Measurements from ENCODE around the gene KRTAP4-5.
A peak's percentile ranks its signal among the peaks of the same experiment; 100 is the strongest.
"Not testable (repeated sequence)": the region's sequence is repeated elsewhere in the genome, so short reads cannot be mapped to it uniquely, and the experiment has no call there.

The KRTAP4-5 gene

DNA sequence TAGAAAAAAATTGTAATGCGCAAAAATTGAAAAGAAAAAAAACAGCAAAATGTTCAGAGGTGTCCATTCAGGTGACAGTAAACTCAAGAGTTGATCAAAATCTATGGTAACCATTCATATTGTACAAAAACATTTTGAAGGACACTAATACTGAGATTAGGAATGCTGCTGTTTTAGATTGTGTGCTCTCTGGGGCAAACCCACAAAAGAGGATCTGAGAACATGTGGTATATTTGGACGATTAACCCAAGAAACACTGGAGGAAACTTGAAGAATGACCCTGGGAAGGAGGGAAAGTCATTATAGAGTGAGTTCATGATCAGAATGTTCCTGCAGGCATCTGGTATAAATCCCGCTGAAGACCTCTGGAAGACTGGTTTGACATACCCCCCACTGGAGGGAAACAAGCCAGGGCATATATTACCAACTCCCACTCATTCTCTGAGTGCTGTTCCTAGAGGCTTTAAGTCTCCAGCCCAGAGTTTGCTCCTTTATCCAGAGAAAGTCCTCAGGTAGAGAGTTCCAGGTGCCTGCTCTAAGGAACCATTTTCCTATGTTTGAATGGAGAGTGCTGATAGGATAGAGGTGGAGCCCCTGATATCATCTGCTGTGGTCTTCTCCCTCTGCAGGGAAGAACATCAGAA is 27.2 kb upstream of the KRTAP4-5 start:
- peak overlapping the region; percentile 86 for H3K4me2 ChIP-seq

DNA sequence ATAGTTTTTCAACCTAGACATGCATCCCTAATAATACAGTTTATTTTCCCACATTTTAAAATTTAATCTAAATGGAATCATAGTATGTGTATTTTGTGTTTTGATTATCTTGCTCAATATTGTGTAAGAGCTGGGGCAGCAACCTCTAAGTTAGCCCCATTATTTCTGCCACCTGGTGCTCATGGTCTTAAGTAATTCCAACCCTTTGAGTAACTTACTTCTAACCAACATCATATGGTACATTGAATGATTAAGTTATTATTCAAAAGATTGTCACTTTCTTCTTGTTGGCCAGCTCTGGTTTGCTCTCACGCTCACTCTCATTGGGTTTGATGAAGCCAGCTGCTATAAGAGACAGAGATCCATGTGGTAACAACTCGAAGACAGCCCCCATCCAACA is 22.3 kb upstream of the KRTAP4-5 start:
- no peaks in the 10 kb centered on the region for H3K36me3 ChIP-seq
- H3K27ac ChIP-seq: no peak overlapping the region
- TF ChIP-seq Cebpa-rat (IDR thresholded peaks at IDR 0.05): no peak
- H3K4me2 ChIP-seq: no peak overlapping the region
- H4K20me1 ChIP-seq: no peaks in the 10 kb centered on the region
- no peak overlapping the region for H3K9ac ChIP-seq
- H3K4me3 ChIP-seq: no peak overlapping the region
- no peaks in the 10 kb centered on the region for H3K27me3 ChIP-seq
- peaks cover 22% of the 10 kb centered on the region for H3K4me1 ChIP-seq
- peaks cover 7% of the 10 kb centered on the region; the same call in 1 of the 2 replicates for H3K9me3 ChIP-seq

More for the DNA sequence above, 27.2 kb upstream of the KRTAP4-5 start:
- Histone ChIP-seq H4K20me1 (no peaks in the 10 kb centered on the region), H3K4me3 (no peak overlapping the region), H3K9ac (no peak overlapping the region), H3K27ac (no peak overlapping the region), H3K36me3 (no peaks in the 10 kb centered on the region), H3K4me1 (peaks cover 28% of the 10 kb centered on the region), H3K27me3 (no peaks in the 10 kb centered on the region), H3K9me3 (no peaks in the 10 kb centered on the region)
- no peak for TF ChIP-seq Cebpa-rat (IDR thresholded peaks at IDR 0.05)

DNA sequence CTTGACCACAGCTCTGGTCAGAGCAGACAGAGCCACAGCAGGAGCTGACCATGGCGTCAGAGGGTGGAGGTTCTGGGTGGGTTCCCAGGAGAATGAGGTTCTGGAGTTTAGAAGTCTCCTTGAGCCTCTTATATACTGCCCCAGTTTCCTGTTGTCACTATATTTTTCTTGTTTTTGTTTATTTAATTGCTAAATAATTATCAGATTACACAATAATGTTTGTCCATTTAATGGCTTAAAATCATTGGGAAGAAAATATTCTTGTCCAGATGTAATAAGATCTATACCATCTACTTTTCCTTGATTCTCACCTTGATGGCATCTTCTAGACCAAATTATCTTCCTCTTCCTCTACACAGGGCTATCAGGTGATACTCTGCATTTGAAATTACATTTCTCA is 18.5 kb upstream of the KRTAP4-5 start, which contains the start of gene KRTAP4-3:
TSS of gene KRTAP4-3 (minus strand) at position 101 of the 400 bp plus-strand sequence. CDS start at position 52, 49 bp downstream.
- H3K9ac ChIP-seq: no peak within 1 kb of the TSS
- TF ChIP-seq Cebpa-rat (IDR thresholded peaks at IDR 0.05): no peak
- no peak within 1 kb of the TSS for H3K4me3 ChIP-seq
- no peaks in the 10 kb centered on the region for H3K4me1 ChIP-seq
- peaks cover 7% of the 10 kb centered on the region; the same call in 1 of the 2 replicates for H3K9me3 ChIP-seq
- H4K20me1 ChIP-seq: no peaks in the 10 kb centered on the region
- no peaks in the 10 kb centered on the region for H3K36me3 ChIP-seq
- no peak within 1 kb of the TSS for H3K27ac ChIP-seq
- no peak within 1 kb of the TSS for H3K4me2 ChIP-seq
- no peaks in the 10 kb centered on the region for H3K27me3 ChIP-seq

- TF ChIP-seq Cebpa-rat (IDR thresholded peaks at IDR 0.05): no peak
- no peak overlapping the region for H3K4me3 ChIP-seq
- no peak overlapping the region for H3K27ac ChIP-seq
- no peak overlapping the region for H3K4me2 ChIP-seq
- H3K36me3 ChIP-seq: no peaks in the 10 kb centered on the region
- no peaks in the 10 kb centered on the region for H3K4me1 ChIP-seq
- peaks cover 7% of the 10 kb centered on the region; the same call in 1 of the 2 replicates for H3K9me3 ChIP-seq
- no peak overlapping the region for H3K9ac ChIP-seq
- no peaks in the 10 kb centered on the region for H4K20me1 ChIP-seq
- H3K27me3 ChIP-seq: no peaks in the 10 kb centered on the region
These were observed 17.9 kb upstream of the KRTAP4-5 start for GRCh38 chr17:41167561-41167960.

GRCh38 chr17:41163828-41164227 is 14.2 kb upstream of the KRTAP4-5 start:
- H3K9ac ChIP-seq: no peak overlapping the region
- no peak overlapping the region for H3K27ac ChIP-seq
- no peak overlapping the region for H3K4me3 ChIP-seq
- H4K20me1 ChIP-seq: no peaks in the 10 kb centered on the region
- H3K9me3 ChIP-seq: peaks cover 7% of the 10 kb centered on the region; the same call in 1 of the 2 replicates
- H3K36me3 ChIP-seq: no peaks in the 10 kb centered on the region
- no peak overlapping the region for H3K4me2 ChIP-seq
- no peak for TF ChIP-seq Cebpa-rat (IDR thresholded peaks at IDR 0.05)
- no peaks in the 10 kb centered on the region for H3K27me3 ChIP-seq
- H3K4me1 ChIP-seq: no peaks in the 10 kb centered on the region

GRCh38 chr17:41160648-41161047 is 11.0 kb upstream of the KRTAP4-5 start, which contains the start of gene KRTAP4-4:
KRTAP4-4 (minus strand) TSS chr17:41160748; CDS start chr17:41160691, 57 bp downstream.
- no peaks in the 10 kb centered on the region for H3K9me3 ChIP-seq
- no peaks in the 10 kb centered on the region for H4K20me1 ChIP-seq
- no peak for TF ChIP-seq Cebpa-rat (IDR thresholded peaks at IDR 0.05)
- no peak within 1 kb of the TSS for H3K4me2 ChIP-seq
- H3K9ac ChIP-seq: no peak within 1 kb of the TSS
- H3K27ac ChIP-seq: no peak within 1 kb of the TSS
- no peaks in the 10 kb centered on the region for H3K4me1 ChIP-seq
- H3K27me3 ChIP-seq: no peaks in the 10 kb centered on the region
- no peak within 1 kb of the TSS for H3K4me3 ChIP-seq
- H3K36me3 ChIP-seq: no peaks in the 10 kb centered on the region

- H3K27me3 ChIP-seq, H3K4me3 ChIP-seq, H3K27ac ChIP-seq, H3K4me1 ChIP-seq, H3K9me3 ChIP-seq, H3K9ac ChIP-seq, H4K20me1 ChIP-seq, H3K4me2 ChIP-seq, H3K36me3 ChIP-seq: not testable (repeated sequence)
These were observed 10.6 kb upstream of the KRTAP4-5 start for GRCh38 chr17:41160190-41160589.

GRCh38 chr17:41153856-41154255 is 4.2 kb upstream of the KRTAP4-5 start:
- Histone ChIP-seq H4K20me1 (no peaks in the 10 kb centered on the region), H3K27me3 (no peaks in the 10 kb centered on the region), H3K4me2 (no peak overlapping the region), H3K4me1 (no peaks in the 10 kb centered on the region), H3K4me3 (no peak overlapping the region), H3K27ac (no peak overlapping the region), H3K9me3 (no peaks in the 10 kb centered on the region), H3K9ac (no peak overlapping the region), H3K36me3 (no peaks in the 10 kb centered on the region)
- no peak for TF ChIP-seq Cebpa-rat (IDR thresholded peaks at IDR 0.05)

DNA sequence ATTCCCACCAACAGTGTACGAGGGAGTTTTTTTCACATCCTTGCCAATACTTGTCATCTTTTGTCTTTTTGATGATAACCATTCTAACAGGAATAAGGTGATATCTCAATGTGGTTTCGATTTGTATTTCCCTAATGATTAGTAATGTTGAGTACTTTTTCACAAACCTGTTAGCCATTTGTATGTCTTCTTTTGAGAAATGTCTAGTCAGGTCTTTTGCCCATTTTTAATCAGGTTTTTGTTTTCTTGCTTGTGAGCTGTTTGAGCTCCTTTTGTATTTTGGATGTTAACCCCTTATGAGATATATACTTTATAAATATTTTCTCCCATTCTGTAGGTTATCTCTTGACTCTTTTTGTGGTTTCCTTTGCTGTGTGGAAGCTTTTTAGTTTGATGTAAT is 1.9 kb upstream of the KRTAP4-5 start:
- Histone ChIP-seq H3K4me1 (no peaks in the 10 kb centered on the region), H3K27ac (no peak overlapping the region), H3K4me3 (no peak overlapping the region), H3K4me2 (no peak overlapping the region), H3K9me3 (no peaks in the 10 kb centered on the region), H3K27me3 (no peaks in the 10 kb centered on the region), H3K36me3 (no peaks in the 10 kb centered on the region), H4K20me1 (no peaks in the 10 kb centered on the region), H3K9ac (no peak overlapping the region)
- TF ChIP-seq Cebpa-rat (IDR thresholded peaks at IDR 0.05): no peak

GRCh38 chr17:41150026-41150425 is 401 bp upstream of the KRTAP4-5 start:
- H4K20me1 ChIP-seq: no peaks in the 10 kb centered on the region
- H3K9me3 ChIP-seq: no peaks in the 10 kb centered on the region
- H3K4me2 ChIP-seq: no peak overlapping the region

GRCh38 chr17:41148971-41149651 is 514 bp downstream of the KRTAP4-5 start:
- not testable (repeated sequence) for H3K36me3 ChIP-seq, H3K27ac ChIP-seq, H3K27me3 ChIP-seq, H3K9ac ChIP-seq, H3K4me2 ChIP-seq, H3K4me3 ChIP-seq, H3K9me3 ChIP-seq, H3K4me1 ChIP-seq, H4K20me1 ChIP-seq

More at GRCh38 chr17:41150026-41150425, 401 bp upstream of the KRTAP4-5 start:
- no peaks in the 10 kb centered on the region for H3K27me3 ChIP-seq
- H3K4me1 ChIP-seq: no peaks in the 10 kb centered on the region
- no peak overlapping the region for H3K27ac ChIP-seq
- H3K9ac ChIP-seq: no peak overlapping the region
- no peaks in the 10 kb centered on the region for H3K36me3 ChIP-seq
- no peak for TF ChIP-seq Cebpa-rat (IDR thresholded peaks at IDR 0.05)
- no peak overlapping the region for H3K4me3 ChIP-seq

All from BLaER1 (cell line).